Measurements from ENCODE around the gene FAM120A. TPM values are rescaled to one million over a fixed set of nuclear protein-coding genes. Genes with fewer than 3 reads are reported as not detected.

Gene FAM120A
- total RNA-seq, 4 donors from 2014 or later, result 81.7 to 125 (median 90.1) TPM

DNA sequence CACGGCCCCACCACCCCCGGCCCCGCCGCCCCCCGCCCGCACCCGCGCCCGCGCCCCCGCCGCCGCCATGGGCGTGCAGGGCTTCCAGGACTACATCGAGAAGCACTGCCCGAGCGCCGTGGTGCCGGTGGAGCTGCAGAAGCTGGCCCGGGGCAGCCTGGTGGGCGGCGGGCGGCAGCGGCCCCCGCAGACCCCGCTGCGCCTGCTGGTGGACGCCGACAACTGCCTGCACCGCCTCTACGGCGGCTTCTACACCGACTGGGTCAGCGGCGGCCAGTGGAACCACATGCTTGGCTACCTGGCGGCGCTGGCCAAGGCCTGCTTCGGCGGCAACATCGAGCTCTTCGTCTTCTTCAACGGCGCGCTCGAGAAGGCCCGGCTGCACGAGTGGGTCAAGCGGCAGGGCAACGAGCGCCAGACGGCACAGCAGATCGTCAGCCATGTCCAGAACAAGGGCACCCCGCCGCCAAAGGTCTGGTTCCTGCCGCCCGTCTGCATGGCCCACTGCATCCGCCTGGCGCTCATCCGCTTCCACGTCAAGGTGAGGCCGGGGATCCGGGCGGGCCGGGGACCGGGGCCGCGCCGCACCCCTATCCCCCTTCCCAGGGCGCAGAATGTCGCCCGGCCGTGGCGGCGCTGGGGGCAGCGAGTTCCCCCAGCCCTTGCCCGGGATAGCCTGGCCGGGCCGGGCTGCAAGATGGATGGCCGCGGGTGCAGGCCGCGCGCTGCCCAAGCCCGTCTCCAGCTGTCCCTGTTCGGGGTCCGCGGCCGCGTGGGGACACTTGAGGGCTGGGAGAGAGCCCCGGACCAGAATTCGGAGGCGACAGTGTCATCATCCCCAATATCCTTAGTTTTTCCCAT lies 594 bp downstream of the FAM120A start:
- peaks cover 40 to 57% (median 52%) of the 10 kb centered on the region in 4 donors for H3K4me1 ChIP-seq

DNA sequence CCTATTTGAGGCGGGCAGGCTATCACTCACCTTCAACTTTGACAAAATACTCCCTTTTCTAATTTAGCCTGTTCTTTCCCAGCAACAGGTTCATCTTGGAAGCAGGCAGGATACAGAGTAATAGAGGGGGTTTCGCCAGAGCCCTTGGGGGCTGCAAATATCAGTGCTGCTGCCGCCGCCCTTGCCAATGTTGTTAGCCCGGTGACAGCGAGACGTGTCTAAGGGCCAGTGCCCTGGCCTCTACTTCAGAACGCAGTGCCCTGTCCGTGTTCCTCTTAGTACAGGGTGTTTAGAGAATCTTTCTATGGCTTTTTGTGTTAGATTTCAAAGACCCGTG lies 1.2 kb downstream of the FAM120A start:
- H3K4me3 ChIP-seq, result peak overlapping the region; percentile 77 to 91 (median 81)
- no peaks in the 10 kb centered on the region for H3K9me3 ChIP-seq
- peaks cover 41 to 63% (median 57%) of the 10 kb centered on the region in 4 donors for H3K4me1 ChIP-seq
- intact Hi-C loops (cut with DNase I), result loop anchor here (2.0 to 10.0 kb wide), 3 partner anchors 52 to 318 kb away; partner anchors contain the start of gene NINJ1
- TF ChIP-seq, protein P1, sequence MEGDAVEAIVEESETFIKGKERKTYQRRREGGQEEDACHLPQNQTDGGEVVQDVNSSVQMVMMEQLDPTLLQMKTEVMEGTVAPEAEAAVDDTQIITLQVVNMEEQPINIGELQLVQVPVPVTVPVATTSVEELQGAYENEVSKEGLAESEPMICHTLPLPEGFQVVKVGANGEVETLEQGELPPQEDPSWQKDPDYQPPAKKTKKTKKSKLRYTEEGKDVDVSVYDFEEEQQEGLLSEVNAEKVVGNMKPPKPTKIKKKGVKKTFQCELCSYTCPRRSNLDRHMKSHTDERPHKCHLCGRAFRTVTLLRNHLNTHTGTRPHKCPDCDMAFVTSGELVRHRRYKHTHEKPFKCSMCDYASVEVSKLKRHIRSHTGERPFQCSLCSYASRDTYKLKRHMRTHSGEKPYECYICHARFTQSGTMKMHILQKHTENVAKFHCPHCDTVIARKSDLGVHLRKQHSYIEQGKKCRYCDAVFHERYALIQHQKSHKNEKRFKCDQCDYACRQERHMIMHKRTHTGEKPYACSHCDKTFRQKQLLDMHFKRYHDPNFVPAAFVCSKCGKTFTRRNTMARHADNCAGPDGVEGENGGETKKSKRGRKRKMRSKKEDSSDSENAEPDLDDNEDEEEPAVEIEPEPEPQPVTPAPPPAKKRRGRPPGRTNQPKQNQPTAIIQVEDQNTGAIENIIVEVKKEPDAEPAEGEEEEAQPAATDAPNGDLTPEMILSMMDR (IDR thresholded peaks at IDR 0.05), result no peak
- TF ChIP-seq POLR2AphosphoS5 (IDR thresholded peaks at IDR 0.05), result no peak
- no peak for TF ChIP-seq POLR2A (IDR thresholded peaks at IDR 0.05; ENCODE audit: low read depth)
- TF ChIP-seq EP300 (IDR thresholded peaks at IDR 0.05), result no peak
- H3K27ac ChIP-seq (replicated peaks in 1 of 4), result peak overlapping the region; percentile 96 to 99 (median 98)
- no peak for DNase-seq (ENCODE audit: extremely low spot score)
- peaks cover 9 to 22% (median 16%) of the 10 kb centered on the region in 4 donors for H3K36me3 ChIP-seq
- 0% methylated on average over 10 of the region's 10 CpGs for WGBS
- no peaks in the 10 kb centered on the region for H3K27me3 ChIP-seq

More for the DNA sequence above, 594 bp downstream of the FAM120A start:
- intact Hi-C loops (cut with DNase I), result loop anchor here (2.0 to 10.0 kb wide), 3 partner anchors 53 to 317 kb away; partner anchors contain the start of gene NINJ1
- no peaks in the 10 kb centered on the region for H3K27me3 ChIP-seq
- H3K36me3 ChIP-seq, result peaks cover 15 to 28% (median 22%) of the 10 kb centered on the region in 4 donors
- no peaks in the 10 kb centered on the region for H3K9me3 ChIP-seq
- DNase-seq (ENCODE audit: extremely low spot score), result no peak
- H3K27ac ChIP-seq (replicated peaks in 1 of 4), result peak overlapping the region; percentile 96 to 99 (median 98)
- H3K4me3 ChIP-seq, result peak overlapping the region; percentile 77 to 91 (median 81)
- TF ChIP-seq POLR2A (IDR thresholded peaks at IDR 0.05; ENCODE audit: low read depth) (no peak), POLR2AphosphoS5 (IDR thresholded peaks at IDR 0.05) (peak in 1 of 2 donors; percentile 4)
- TF ChIP-seq, protein P1 (IDR thresholded peaks at IDR 0.05), result peak in 1 of 3 experiments; percentile 40
- WGBS, result 0% methylated on average over 6 of the region's 92 CpGs

DNA sequence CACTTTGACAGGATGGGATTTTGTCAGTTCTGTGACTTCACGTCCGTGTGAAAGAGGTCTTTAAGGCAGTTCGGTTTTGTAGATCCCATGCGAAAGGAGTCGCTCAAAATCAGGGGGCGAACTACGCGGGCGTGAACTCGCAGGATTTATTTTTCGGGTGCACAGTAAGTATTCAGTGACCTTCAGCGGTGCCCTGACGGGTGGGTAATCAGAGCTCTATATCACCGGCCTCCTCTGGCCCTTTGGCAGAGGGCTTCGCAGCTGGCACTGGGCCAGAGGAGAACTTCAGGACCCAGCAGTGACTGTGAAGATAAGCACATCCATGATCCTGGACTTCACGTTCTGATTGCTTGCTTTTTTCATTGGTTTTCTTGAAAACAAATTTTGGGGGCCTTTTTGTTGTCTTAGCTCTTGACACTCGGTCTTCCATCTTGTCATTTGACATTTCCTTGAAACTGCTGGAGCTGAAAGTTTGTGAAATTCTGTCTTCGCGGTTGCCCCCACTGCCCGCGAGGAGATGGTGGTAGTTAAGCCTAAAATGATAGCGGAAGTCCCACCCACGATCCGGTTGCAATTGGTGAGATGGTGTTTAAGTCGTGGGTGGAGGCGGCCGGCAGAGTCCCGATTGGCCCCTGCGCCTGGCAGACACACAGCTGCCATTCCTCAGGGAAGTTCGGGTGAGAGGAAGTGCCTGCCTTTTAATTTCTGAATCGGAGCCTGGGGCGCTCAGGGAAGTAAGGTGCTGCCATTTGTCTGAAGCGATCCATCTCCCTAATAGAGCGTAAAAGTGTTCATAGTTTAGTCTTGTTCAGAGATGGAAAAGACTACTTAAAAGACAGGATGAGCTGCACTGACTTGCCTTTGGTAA lies 1.8 kb downstream of the FAM120A start, which contains the start of gene FAM120AOS:
FAM120AOS (minus strand) TSS at position 535 of the 868 bp plus-strand sequence. CDS start 872 bp downstream, outside the sequence.
- peaks cover 3 to 16% (median 10%) of the 10 kb centered on the region in 4 donors for H3K36me3 ChIP-seq
- H3K27me3 ChIP-seq, result no peaks in the 10 kb centered on the region
- WGBS, result under 1% methylated on average over 26 of the region's 34 CpGs
- H3K9me3 ChIP-seq, result no peaks in the 10 kb centered on the region
- H3K27ac ChIP-seq (replicated peaks in 1 of 4), result peak within 1 kb of the TSS; percentile 96 to 99 (median 98)
- intact Hi-C loops (cut with DNase I), result loop anchor here (2.0 to 10.0 kb wide), 3 partner anchors 52 to 318 kb away; partner anchors contain the start of gene NINJ1
- TF ChIP-seq POLR2AphosphoS5 (IDR thresholded peaks at IDR 0.05) (peak; percentile 85 to 87), POLR2A (IDR thresholded peaks at IDR 0.05; ENCODE audit: low read depth) (peak; percentile 18), EP300 (IDR thresholded peaks at IDR 0.05) (no peak)
- TF ChIP-seq, protein P1 (IDR thresholded peaks at IDR 0.05), result no peak
- H3K4me1 ChIP-seq, result peaks cover 45 to 69% (median 63%) of the 10 kb centered on the region in 4 donors
- peak; percentile 99 for DNase-seq (ENCODE audit: extremely low spot score)
- H3K4me3 ChIP-seq, result peak within 1 kb of the TSS; percentile 77 to 91 (median 81)

DNA sequence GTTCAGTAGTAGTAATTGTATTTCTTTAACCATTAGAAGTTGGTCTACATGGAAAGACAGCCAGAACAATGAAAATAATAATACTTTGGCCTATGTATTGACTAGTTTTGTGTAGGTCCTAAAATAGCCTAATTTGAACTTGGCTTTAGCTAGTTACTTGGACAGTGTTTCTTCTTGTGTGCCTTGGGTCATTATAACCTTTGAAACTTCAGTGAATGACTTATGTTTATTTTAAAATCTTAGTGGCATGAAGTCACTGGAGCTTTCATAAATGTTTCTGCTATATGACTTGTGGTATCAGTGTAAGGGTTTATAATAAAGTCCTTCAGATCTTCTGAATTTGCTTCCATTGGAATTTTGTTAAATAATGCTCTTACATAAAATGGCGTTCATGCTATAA lies 4.5 kb downstream of the FAM120A start:
- Histone ChIP-seq H3K9me3 (no peaks in the 10 kb centered on the region), H3K27ac (replicated peaks in 1 of 4) (no peak overlapping the region), H3K4me3 (no peak overlapping the region), H3K36me3 (no peaks in the 10 kb centered on the region), H3K27me3 (no peaks in the 10 kb centered on the region), H3K4me1 (peaks cover 58 to 72% (median 68%) of the 10 kb centered on the region in 4 donors)
- intact Hi-C loops (cut with DNase I), result loop anchor here (10.0 kb wide), 2 partner anchors 49 to 321 kb away; partner anchors contain the start of gene NINJ1
- no peak for DNase-seq (ENCODE audit: extremely low spot score)
- TF ChIP-seq POLR2A (IDR thresholded peaks at IDR 0.05; ENCODE audit: low read depth), result no peak
- TF ChIP-seq POLR2AphosphoS5 (IDR thresholded peaks at IDR 0.05), result no peak
- TF ChIP-seq, protein P1 (IDR thresholded peaks at IDR 0.05), result no peak
- no peak for TF ChIP-seq EP300 (IDR thresholded peaks at IDR 0.05)
- 82% methylated on average over 1 of the region's 1 CpG for WGBS

Measured in esophagus muscularis mucosa (tissue), 4 donors.